ENCODE measurements around the gene APCDD1.

Gene APCDD1

DNA sequence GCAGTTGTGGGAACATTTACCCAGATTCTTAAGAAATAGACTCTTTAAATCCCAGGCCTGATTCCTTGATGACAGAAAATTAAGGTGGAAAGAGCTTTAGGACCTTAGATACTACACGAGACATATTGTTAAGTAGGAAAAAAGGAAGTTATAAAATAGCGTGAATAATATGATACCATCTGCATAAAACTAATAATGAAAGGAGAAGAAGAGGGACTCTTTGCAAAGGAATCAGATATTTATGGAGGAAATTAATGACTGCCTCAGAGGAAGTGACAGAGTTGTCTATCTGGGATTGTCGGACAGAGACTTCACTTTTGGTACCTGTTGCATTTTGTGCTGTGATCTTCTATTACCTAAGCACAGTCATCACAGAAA lies 20.8 kb downstream of the APCDD1 start:
- no peaks in the 10 kb centered on the region for H3K27me3 ChIP-seq (ENCODE audit: insufficient read depth, low read length, poor library complexity)
- H3K79me2 ChIP-seq (ENCODE audit: insufficient read depth, low read length), result no peaks in the 10 kb centered on the region
- H3K4me3 ChIP-seq (ENCODE audit: low read depth in 1 of 2, low read length in 2 of 2), result no peak overlapping the region
- H2AFZ ChIP-seq (ENCODE audit: low read depth, low read length), result no peak overlapping the region
- H3K36me3 ChIP-seq (ENCODE audit: insufficient read depth, low read length), result no peaks in the 10 kb centered on the region
- no peaks in the 10 kb centered on the region for H3K4me1 ChIP-seq (ENCODE audit: insufficient read depth, low read length)
- no peak for DNase-seq
- ATAC-seq (ENCODE audit: insufficient read depth, low read depth), result no peak
- H4K20me1 ChIP-seq (ENCODE audit: insufficient read depth, low read length), result no peaks in the 10 kb centered on the region
- H3K9ac ChIP-seq (ENCODE audit: low read depth, low read length), result no peak overlapping the region
- TF ChIP-seq CTCF (IDR thresholded peaks at IDR 0.05; ENCODE audit: borderline replicate concordance, extremely low read depth, low read length, poor library complexity, severe bottlenecking), result no peak
- H3K27ac ChIP-seq (ENCODE audit: low read length), result no peak overlapping the region
- no peak overlapping the region for H3K4me2 ChIP-seq (ENCODE audit: insufficient read depth, low read length)
- no peaks in the 10 kb centered on the region for H3K9me3 ChIP-seq (ENCODE audit: insufficient read depth, low read length, severe bottlenecking)

- ATAC-seq (ENCODE audit: insufficient read depth, low read depth), result no peak
- Histone ChIP-seq H3K9ac (ENCODE audit: low read depth, low read length) (no peak overlapping the region), H3K4me3 (ENCODE audit: low read depth in 1 of 2, low read length in 2 of 2) (no peak overlapping the region), H3K36me3 (ENCODE audit: insufficient read depth, low read length) (no peaks in the 10 kb centered on the region), H4K20me1 (ENCODE audit: insufficient read depth, low read length) (no peaks in the 10 kb centered on the region), H3K79me2 (ENCODE audit: insufficient read depth, low read length) (no peaks in the 10 kb centered on the region), H2AFZ (ENCODE audit: low read depth, low read length) (no peak overlapping the region), H3K9me3 (ENCODE audit: insufficient read depth, low read length, severe bottlenecking) (no peaks in the 10 kb centered on the region), H3K4me2 (ENCODE audit: insufficient read depth, low read length) (no peak overlapping the region), H3K27ac (ENCODE audit: low read length) (no peak overlapping the region), H3K27me3 (ENCODE audit: insufficient read depth, low read length, poor library complexity) (no peaks in the 10 kb centered on the region), H3K4me1 (ENCODE audit: insufficient read depth, low read length) (no peaks in the 10 kb centered on the region)
- DNase-seq, result no peak
- TF ChIP-seq EZH2 (IDR thresholded peaks at IDR 0.05; ENCODE audit: borderline replicate concordance, low read depth, low read length, severe bottlenecking) (no peak), CTCF (IDR thresholded peaks at IDR 0.05; ENCODE audit: borderline replicate concordance, extremely low read depth, low read length, poor library complexity, severe bottlenecking) (no peak)
These were observed 21.3 kb downstream of the APCDD1 start for GRCh38 chr18:10475654-10476291.

DNA sequence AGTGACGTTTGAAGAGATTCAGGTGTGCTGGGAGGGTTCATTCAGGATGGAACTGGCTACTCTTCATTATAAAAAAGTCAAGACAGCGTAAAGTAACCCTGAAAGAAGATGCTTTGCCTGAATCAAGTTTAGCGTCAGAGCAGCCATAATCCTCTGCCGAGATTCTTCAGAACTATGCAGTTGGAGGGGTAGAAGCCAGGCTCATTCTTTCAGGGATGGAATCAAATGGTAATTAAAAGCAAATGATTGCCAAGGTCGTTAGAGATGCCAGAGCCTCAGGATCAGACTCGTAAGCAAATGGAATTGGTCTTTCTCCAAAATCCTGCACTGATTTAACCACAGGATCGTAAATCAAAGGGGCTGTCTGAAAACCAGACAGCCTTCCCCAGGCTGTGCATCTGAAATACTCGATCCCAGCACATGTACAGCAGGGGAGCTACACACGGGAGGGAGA lies 21.9 kb downstream of the APCDD1 start:
- ATAC-seq (ENCODE audit: insufficient read depth, low read depth) (no peak), DNase-seq (no peak)
- no peak overlapping the region for H3K4me3 ChIP-seq (ENCODE audit: low read depth in 1 of 2, low read length in 2 of 2)
- H3K27me3 ChIP-seq (ENCODE audit: insufficient read depth, low read length, poor library complexity), result no peaks in the 10 kb centered on the region
- H3K4me2 ChIP-seq (ENCODE audit: insufficient read depth, low read length), result no peak overlapping the region
- no peaks in the 10 kb centered on the region for H3K4me1 ChIP-seq (ENCODE audit: insufficient read depth, low read length)
- H4K20me1 ChIP-seq (ENCODE audit: insufficient read depth, low read length), result no peaks in the 10 kb centered on the region
- H3K27ac ChIP-seq (ENCODE audit: low read length), result no peak overlapping the region
- H2AFZ ChIP-seq (ENCODE audit: low read depth, low read length), result no peak overlapping the region
- H3K9ac ChIP-seq (ENCODE audit: low read depth, low read length), result no peak overlapping the region
- no peak for TF ChIP-seq EZH2 (IDR thresholded peaks at IDR 0.05; ENCODE audit: borderline replicate concordance, low read depth, low read length, severe bottlenecking)
- no peak for TF ChIP-seq CTCF (IDR thresholded peaks at IDR 0.05; ENCODE audit: borderline replicate concordance, extremely low read depth, low read length, poor library complexity, severe bottlenecking)
- no peaks in the 10 kb centered on the region for H3K79me2 ChIP-seq (ENCODE audit: insufficient read depth, low read length)
- H3K9me3 ChIP-seq (ENCODE audit: insufficient read depth, low read length, severe bottlenecking), result no peaks in the 10 kb centered on the region
- H3K36me3 ChIP-seq (ENCODE audit: insufficient read depth, low read length), result no peaks in the 10 kb centered on the region
